Activated B cell treated with CpG ODN at 0.5 μM for 24 hours (primary cell): ENCODE results near the gene TRMT44. TPM values are rescaled to one million over a fixed set of nuclear protein-coding genes. Genes with fewer than 3 reads are reported as not detected.
"Not testable (repeated sequence)": the region's sequence is repeated elsewhere in the genome, so short reads cannot be mapped to it uniquely, and the experiment has no call there.

Experiments used
- ATAC-seq: fragments of 200-7000 bp; cut with Tn5 transposase; one replicate; pipeline ENCODE4 v1.10.0; 2021; ENCODE audit warnings: low read depth, mild to moderate bottlenecking, moderate library complexity
- CTCF ChIA-PET: fragments of 350-600 bp; sonication (Branson Sonifier 250); formaldehyde crosslinking; loops from one replicate; lab custom pipeline; 2021; ENCODE audit warnings: antibody characterized with exemption; lab: Charles Lee
- POLR2A ChIA-PET: fragments of 350-600 bp; sonication (Branson Sonifier 250); formaldehyde crosslinking; loops from one replicate; lab custom pipeline; 2021; ENCODE audit warnings: antibody characterized with exemption; lab: Charles Lee
- DNase-seq: peaks from one replicate; pipeline ENCODE4 v3.0.0; 2022
- H3K27ac Mint-ChIP-seq: one replicate; pipeline ENCODE4 v1.8.0; 2020; ENCODE audit warnings: mixed read lengths
- H3K27me3 Mint-ChIP-seq: one replicate; pipeline ENCODE4 v1.8.0; 2021; ENCODE audit warnings: mixed read lengths
- H3K36me3 Mint-ChIP-seq: one replicate; pipeline ENCODE4 v1.8.0; 2021; ENCODE audit warnings: low read depth, mixed read lengths
- H3K4me1 Mint-ChIP-seq: one replicate; pipeline ENCODE4 v1.8.0; 2021; ENCODE audit warnings: mixed read lengths
- H3K4me3 Mint-ChIP-seq: one replicate; pipeline ENCODE4 v1.8.0; 2020; ENCODE audit warnings: mild to moderate bottlenecking, mixed read lengths
- H3K9me3 Mint-ChIP-seq: one replicate; pipeline ENCODE4 v1.8.0; 2020; ENCODE audit warnings: mixed read lengths
- CTCF ChIP-seq: fragments of 200-600 bp; IDR thresholded peaks from one replicate; pipeline ENCODE4 v1.8.0; 2022; ENCODE audit warnings: antibody characterized with exemption, mild to moderate bottlenecking
- intact Hi-C: fragments of 100-400 bp; cut with micrococcal nuclease; formaldehyde crosslinking; loops from one replicate; pipeline ENCODE4 v1.15.1; 2024
- total RNA-seq: library from RNA; stranded (reverse); gene quantifications from 2 replicates; pipeline ENCODE4 v1.2.3, GENCODE V29; 2022

Gene TRMT44
- total RNA-seq, 1 donor from 2014 or later, result 33.8 TPM

- ATAC-seq, result no peak
- Mint-ChIP-seq H3K27ac (no peak overlapping the region), H3K27me3 (no peaks in the 10 kb centered on the region), H3K4me3 (no peak overlapping the region), H3K4me1 (no peaks in the 10 kb centered on the region), H3K36me3 (no peaks in the 10 kb centered on the region), H3K9me3 (peaks cover 5% of the 10 kb centered on the region)
- ChIA-PET POLR2A (no interaction called here), CTCF (no interaction called here)
- intact Hi-C loops, result no loop called here
- DNase-seq, result no peak
- TF ChIP-seq CTCF, result no peak
Measured at GRCh38 chr4:8512510-8512909, 71.9 kb downstream of the TRMT44 start.

GRCh38 chr4:8513080-8513479, 72.5 kb downstream of the TRMT44 start:
- H3K4me1 Mint-ChIP-seq, intact Hi-C loops, ATAC-seq, H3K36me3 Mint-ChIP-seq, H3K27ac Mint-ChIP-seq, CTCF ChIA-PET, DNase-seq, H3K4me3 Mint-ChIP-seq, H3K9me3 Mint-ChIP-seq, H3K27me3 Mint-ChIP-seq, POLR2A ChIA-PET: not testable (repeated sequence)

GRCh38 chr4:8513931-8514330, 73.4 kb downstream of the TRMT44 start:
- intact Hi-C loops, result no loop called here
- H3K27me3 Mint-ChIP-seq, result no peaks in the 10 kb centered on the region
- DNase-seq, result no peak
- TF ChIP-seq CTCF, result no peak
- no peak overlapping the region for H3K27ac Mint-ChIP-seq
- H3K4me3 Mint-ChIP-seq, result no peak overlapping the region
- no peaks in the 10 kb centered on the region for H3K36me3 Mint-ChIP-seq
- no peak for ATAC-seq
- H3K4me1 Mint-ChIP-seq, result no peaks in the 10 kb centered on the region
- POLR2A ChIA-PET, result no interaction called here
- peaks cover 5% of the 10 kb centered on the region for H3K9me3 Mint-ChIP-seq
- CTCF ChIA-PET, result no interaction called here

- ATAC-seq (no peak), DNase-seq (no peak)
- ChIA-PET CTCF (no interaction called here), POLR2A (no interaction called here)
- intact Hi-C loops, result no loop called here
- Mint-ChIP-seq H3K36me3 (no peaks in the 10 kb centered on the region), H3K27me3 (no peaks in the 10 kb centered on the region), H3K27ac (no peak overlapping the region), H3K4me1 (no peaks in the 10 kb centered on the region), H3K9me3 (peaks cover 5% of the 10 kb centered on the region), H3K4me3 (no peak overlapping the region)
- no peak for TF ChIP-seq CTCF
Measured at GRCh38 chr4:8514391-8514790, 73.8 kb downstream of the TRMT44 start.

- H3K27me3 Mint-ChIP-seq, result no peaks in the 10 kb centered on the region
- POLR2A ChIA-PET, result no interaction called here
- TF ChIP-seq CTCF, result no peak
- H3K36me3 Mint-ChIP-seq, result no peaks in the 10 kb centered on the region
- intact Hi-C loops, result no loop called here
- H3K4me3 Mint-ChIP-seq, result no peak overlapping the region
- H3K27ac Mint-ChIP-seq, result no peak overlapping the region
- H3K4me1 Mint-ChIP-seq, result no peaks in the 10 kb centered on the region
- ATAC-seq, result no peak
- no peak for DNase-seq
- peaks cover 10% of the 10 kb centered on the region for H3K9me3 Mint-ChIP-seq
- CTCF ChIA-PET, result no interaction called here
Measured at GRCh38 chr4:8515316-8516060, 74.9 kb downstream of the TRMT44 start.
